HUES6 (cell line): ENCODE measurements around the gene MATR3.

Source experiments
- H3K27ac ChIP-seq: 2 replicates; pipeline ENCODE4 v1.7.0; 2013; ENCODE audit warnings: low read depth, mild to moderate bottlenecking, low read length, inconsistent platforms
- H3K27me3 ChIP-seq: 2 replicates; pipeline ENCODE4 v1.6.1; 2013; ENCODE audit warnings: low read length; ENCODE audit not compliant: control insufficient read depth, insufficient read depth
- H3K36me3 ChIP-seq: 2 replicates; pipeline ENCODE4 v1.6.1; 2013; ENCODE audit warnings: low read length; ENCODE audit not compliant: control insufficient read depth, insufficient read depth
- H3K4me1 ChIP-seq: 2 replicates; pipeline ENCODE4 v1.6.1; 2013; ENCODE audit warnings: low read length; ENCODE audit not compliant: control insufficient read depth, insufficient read depth
- H3K4me3 ChIP-seq: 2 replicates; pipeline ENCODE4 v1.5.1; 2013; ENCODE audit warnings: low read depth, low read length
- H3K9ac ChIP-seq: one replicate; pipeline ENCODE4 v1.6.1; 2013; ENCODE audit warnings: mild to moderate bottlenecking, low read length
- H3K9me3 ChIP-seq: 2 replicates; pipeline ENCODE4 v1.6.1; 2013; ENCODE audit warnings: low read depth, low read length; ENCODE audit not compliant: control insufficient read depth, insufficient read depth

Gene MATR3

DNA sequence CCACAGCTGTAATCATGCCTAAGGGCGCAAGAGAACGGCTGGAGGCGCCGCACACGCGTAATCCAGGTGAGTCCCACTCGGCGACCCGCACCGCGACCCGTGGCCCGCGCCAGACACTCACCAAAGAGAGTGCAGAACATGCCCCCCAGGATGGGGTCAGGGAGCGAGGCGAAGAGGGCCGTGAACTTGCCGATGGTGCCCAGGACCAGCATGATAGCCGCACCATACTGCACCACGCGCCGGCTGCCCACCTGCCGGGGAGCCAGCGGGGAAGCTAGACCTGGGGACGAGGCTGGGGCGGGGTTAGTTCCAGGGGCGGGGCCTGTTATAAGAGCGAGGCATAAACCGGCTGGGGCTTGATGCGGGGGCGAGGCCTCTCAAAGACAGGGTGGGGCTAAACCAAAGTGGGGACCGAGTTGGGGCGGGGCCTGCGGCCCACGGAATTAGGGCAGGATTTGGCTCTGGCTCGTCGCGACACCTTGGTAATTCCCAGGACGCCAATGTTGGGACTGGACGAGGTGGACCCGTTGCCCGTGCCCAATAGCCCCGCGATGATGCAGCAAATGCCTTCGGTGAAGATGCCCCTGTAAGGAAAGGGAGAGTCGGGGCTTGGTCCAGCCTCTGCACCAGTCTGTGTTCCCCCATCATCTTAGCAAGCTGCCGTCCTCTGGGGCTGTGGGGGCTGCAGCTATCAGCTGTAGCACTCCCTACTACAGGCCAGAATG, 84.7 kb downstream of the MATR3 start:
- Histone ChIP-seq H3K36me3 (peaks cover 4% of the 10 kb centered on the region; the same call in 1 of the 2 replicates), H3K27ac (no peak overlapping the region), H3K27me3 (no peaks in the 10 kb centered on the region), H3K4me1 (peaks cover 11% of the 10 kb centered on the region), H3K9ac (no peak overlapping the region), H3K4me3 (peak overlapping the region; percentile 50), H3K9me3 (no peaks in the 10 kb centered on the region)

DNA sequence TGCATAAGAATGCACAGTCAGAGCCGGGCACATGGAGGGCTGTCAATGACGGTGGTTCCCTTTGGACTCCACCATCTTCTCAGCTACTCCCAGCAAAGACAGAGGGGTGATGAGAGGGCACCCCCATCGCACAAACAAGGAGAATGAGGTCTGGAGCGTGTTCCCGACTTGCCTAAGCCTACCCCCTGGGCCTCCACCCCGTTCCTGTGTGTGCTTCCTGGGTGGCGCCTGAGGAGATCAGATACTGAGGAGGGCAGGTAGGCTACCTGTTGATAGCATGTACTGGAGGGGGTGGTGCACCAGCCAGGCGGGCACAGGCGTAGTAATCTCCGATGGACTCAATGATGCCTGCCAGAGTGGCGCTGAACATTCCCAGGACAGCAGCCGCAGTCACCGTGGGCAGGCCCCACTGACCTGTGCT, 85.4 kb downstream of the MATR3 start:
- Histone ChIP-seq H3K9ac (no peak overlapping the region), H3K4me3 (no peak overlapping the region; the same call in 1 of the 2 replicates), H3K9me3 (no peaks in the 10 kb centered on the region), H3K27me3 (no peaks in the 10 kb centered on the region), H3K27ac (no peak overlapping the region), H3K4me1 (peaks cover 11% of the 10 kb centered on the region), H3K36me3 (no peaks in the 10 kb centered on the region)

DNA sequence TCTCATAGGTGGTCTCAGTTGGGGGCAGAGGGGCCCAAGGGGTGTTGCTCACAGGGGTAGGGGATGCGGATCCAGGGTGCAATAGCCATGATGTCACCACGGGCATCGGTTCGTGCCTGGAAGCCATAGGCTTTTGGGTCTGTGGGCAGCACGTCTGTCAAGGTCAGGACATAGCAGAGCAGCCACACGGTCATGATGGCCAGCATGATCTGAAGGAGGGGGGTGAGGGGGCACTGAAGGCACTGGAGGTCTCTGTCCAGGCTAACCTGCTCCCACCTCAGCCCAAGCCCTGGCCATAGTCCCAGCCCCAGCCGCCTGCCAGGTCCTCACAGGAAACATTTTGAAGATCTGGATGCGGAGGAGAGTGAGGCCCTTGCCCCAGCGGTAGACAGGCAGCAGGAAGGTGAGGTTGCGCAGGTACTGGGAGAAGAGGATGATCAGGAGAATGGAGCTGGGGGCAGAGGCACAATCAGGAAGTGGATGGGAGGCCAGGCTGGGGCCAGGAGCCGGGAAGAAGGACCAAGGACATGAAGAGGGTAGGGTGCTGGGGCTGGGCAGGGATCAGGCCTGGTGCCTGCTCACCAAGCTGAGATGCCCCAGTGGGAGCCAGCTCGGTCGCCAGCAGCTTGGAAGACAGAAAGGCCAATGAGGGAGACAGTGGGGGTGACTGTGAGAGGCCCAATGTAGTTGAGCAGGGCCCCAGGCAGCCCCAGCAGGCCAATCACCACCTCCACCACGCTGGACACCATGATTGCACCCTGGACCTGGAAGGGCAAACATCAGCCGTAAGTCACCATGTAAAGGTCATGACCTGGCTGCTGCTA, 86.3 kb downstream of the MATR3 start:
- H3K4me1 ChIP-seq, result peaks cover 11% of the 10 kb centered on the region
- H3K36me3 ChIP-seq, result no peaks in the 10 kb centered on the region
- H3K27me3 ChIP-seq, result no peaks in the 10 kb centered on the region
- H3K9ac ChIP-seq, result no peak overlapping the region
- H3K4me3 ChIP-seq, result no peak overlapping the region
- H3K9me3 ChIP-seq, result no peaks in the 10 kb centered on the region
- no peak overlapping the region for H3K27ac ChIP-seq
